K562 (cell line): Measurements from ENCODE around the gene DUSP19. TPM values are rescaled to one million over a fixed set of nuclear protein-coding genes. Genes with fewer than 3 reads are reported as not detected.

Experiments
- ATAC-seq: fragments of 200-7000 bp; cut with Tn5 transposase; 3 replicates; pipeline ENCODE4 v1.9.1; 2020; ENCODE audit warnings: moderate library complexity
- BruUV-seq: library from RNA; stranded (reverse); fragments of 400-500 nt; replicated peaks from 2 replicates; lab custom pipeline; 2021; lab: Mats Ljungman, UMichigan
- CTCF ChIA-PET: fragments of 300-600 bp; formaldehyde crosslinking; extraction: SDS; loops from one replicate; lab custom pipeline; 2021; ENCODE audit warnings: low intra/inter-chr PET ratio; lab: Yijun Ruan, JAX
- POLR2A ChIA-PET: fragments of 300-600, 350-650 bp; sonication (Branson Sonifier 250); formaldehyde crosslinking; extraction: SDS; loops from one replicate; lab custom pipeline; 2021; ENCODE audit warnings: antibody characterized with exemption, inconsistent platforms; lab: Yijun Ruan, JAX
- DNase-seq, 4 experiments: peaks; one replicate each; pipeline versions ENCODE4 v3.0.0 to v3.0.0-alpha.2; 2011 to 2018; ENCODE audit warnings: low spot score in 3 of 4, mixed read lengths in 3 of 4; ENCODE audit errors: extremely low read depth in 1 of 4
- FAIRE-seq: peaks from 2 replicates; lab custom pipeline; 2011; peaks lifted over from hg19 to GRCh38; lab: Jason Lieb, UNC
- H2AFZ ChIP-seq: 2 replicates; pipeline ENCODE4 v1.6.0; 2011; ENCODE audit warnings: low read depth, low read length, control low read depth, inconsistent platforms
- H3K27ac ChIP-seq: fragments of 200-600 bp; 3 replicates; pipeline ENCODE4 v1.8.0; 2011; ENCODE audit warnings: low read depth, mild to moderate bottlenecking, control low read depth, inconsistent platforms, low read length, moderate library complexity, mixed read lengths; ENCODE audit errors: extremely low read depth
- H3K27me3 ChIP-seq, 2 experiments: fragments of 300-600 bp in 1 of 2; 2 replicates in 1 of 2; 3 replicates in 1 of 2; pipeline versions ENCODE4 v1.6.0 to v1.8.0; 2011; ENCODE audit warnings: inconsistent platforms in 2 of 2, low read length in 2 of 2, mild to moderate bottlenecking in 1 of 2, mixed read lengths in 1 of 2, moderate library complexity in 1 of 2; ENCODE audit not compliant: control insufficient read depth in 2 of 2, insufficient read depth in 2 of 2
- H3K36me3 ChIP-seq: fragments of 300-600 bp; 3 replicates; pipeline ENCODE4 v1.8.0; 2011; ENCODE audit warnings: mild to moderate bottlenecking, low read length, inconsistent platforms; ENCODE audit not compliant: control insufficient read depth, insufficient read depth
- H3K4me1 ChIP-seq, 2 experiments: fragments of 200-600 bp in 1 of 2; replicated peaks in 1 of 2; 2 replicates in 1 of 2; 3 replicates in 1 of 2; pipeline versions ENCODE4 v1.5.1 to v1.8.0; 2011; ENCODE audit warnings: inconsistent platforms in 2 of 2, low read length in 2 of 2, mild to moderate bottlenecking in 1 of 2, mixed read lengths in 1 of 2, moderate library complexity in 1 of 2; ENCODE audit not compliant: control insufficient read depth in 2 of 2, insufficient read depth in 2 of 2
- H3K4me2 ChIP-seq: 2 replicates; pipeline ENCODE4 v1.6.1; 2011; ENCODE audit warnings: low read length, control low read depth, inconsistent platforms, mixed read lengths; ENCODE audit not compliant: insufficient read depth
- H3K4me3 ChIP-seq: fragments of 200-600 bp; sonication (generic), shearing (Covaris generic); 2 replicates; pipeline ENCODE4 v1.5.1; 2016; ENCODE audit warnings: control low read depth, inconsistent platforms
- H3K79me2 ChIP-seq: fragments of 200-600 bp; 3 replicates; pipeline ENCODE4 v1.8.0; 2011; ENCODE audit warnings: low read length, inconsistent platforms; ENCODE audit not compliant: control insufficient read depth, insufficient read depth
- H3K9ac ChIP-seq, 2 experiments: 2 replicates each; pipeline versions ENCODE4 v1.6.0 to v1.6.1; 2011; ENCODE audit warnings: low read depth in 2 of 2, low read length in 2 of 2, control low read depth in 1 of 2, inconsistent platforms in 1 of 2, mild to moderate bottlenecking in 1 of 2, mixed read lengths in 1 of 2; ENCODE audit not compliant: insufficient read depth in 1 of 2
- H3K9me1 ChIP-seq: one replicate; pipeline ENCODE4 v1.6.0; 2011; ENCODE audit warnings: inconsistent platforms, mild to moderate bottlenecking, low read length, moderate library complexity; ENCODE audit not compliant: control insufficient read depth, insufficient read depth
- H3K9me3 ChIP-seq: replicated peaks from 2 replicates; pipeline ENCODE4 v1.5.1; 2011; ENCODE audit warnings: low read depth, low read length, inconsistent platforms; ENCODE audit not compliant: control insufficient read depth, insufficient read depth
- H4K20me1 ChIP-seq: replicated peaks from 2 replicates; pipeline ENCODE4 v1.6.1; 2011; ENCODE audit warnings: low read length, inconsistent platforms, mixed read lengths; ENCODE audit not compliant: control insufficient read depth, insufficient read depth
- CTCF ChIP-seq, 3 experiments: IDR thresholded peaks in 2 of 3; conservative IDR thresholded peaks in 1 of 3; 2 replicates each; pipeline ENCODE4 v1.5.1; 2011 to 2012; ENCODE audit warnings: low read length in 3 of 3, mild to moderate bottlenecking in 3 of 3, control low read depth in 2 of 3, improper control_type of control experiment in 1 of 3, inconsistent platforms in 1 of 3, low read depth in 1 of 3, mixed read lengths in 1 of 3, moderate library complexity in 1 of 3; ENCODE audit not compliant: insufficient read depth in 2 of 3
- E2F6 ChIP-seq, 2 experiments: IDR thresholded peaks; 2 replicates each; pipeline ENCODE4 v1.6.1; 2011; ENCODE audit warnings: borderline replicate concordance in 1 of 2, control low read depth in 1 of 2, low read depth in 1 of 2, low read length in 1 of 2, mild to moderate bottlenecking in 1 of 2, mixed read lengths in 1 of 2, moderate library complexity in 1 of 2; ENCODE audit not compliant: insufficient read depth in 1 of 2, insufficient read length in 1 of 2, poor library complexity in 1 of 2, severe bottlenecking in 1 of 2; ENCODE audit errors: extremely low read depth in 1 of 2
- FOXP1 ChIP-seq: sonication (generic); formaldehyde crosslinking; IDR thresholded peaks from 2 replicates; pipeline ENCODE4 v1.8.0; 2022; ENCODE audit warnings: mild to moderate bottlenecking, missing genetic modification reagents
- LEF1 ChIP-seq: fragments of 450-650 bp; IDR thresholded peaks from 2 replicates; pipeline ENCODE4 v1.6.1; 2016; ENCODE audit warnings: mild to moderate bottlenecking
- NFE2 ChIP-seq: IDR thresholded peaks from 2 replicates; pipeline ENCODE4 v1.6.1; 2014; ENCODE audit warnings: antibody characterized with exemption, low read depth
- PBX2 ChIP-seq, 2 experiments: IDR thresholded peaks in 1 of 2; conservative IDR thresholded peaks in 1 of 2; 2 replicates each; pipeline ENCODE4 v1.6.1; 2016; ENCODE audit warnings: low read depth in 2 of 2, mild to moderate bottlenecking in 1 of 2, missing compliant biosample characterization in 1 of 2, missing genetic modification characterization in 1 of 2, moderate library complexity in 1 of 2
- PRPF4 ChIP-seq: fragments of 200-400 bp; formaldehyde crosslinking; IDR thresholded peaks from one replicate; pipeline ENCODE4 v1.6.1; 2017; ENCODE audit warnings: low read length, low read depth, mild to moderate bottlenecking; ENCODE audit not compliant: insufficient read depth, poor library complexity, severe bottlenecking
- RAD21 ChIP-seq, 2 experiments: fragments of 250-450 bp in 1 of 2; fragments of 450-650 bp in 1 of 2; sonication (Bioruptor Pico) in 1 of 2; formaldehyde crosslinking in 1 of 2; IDR thresholded peaks in 1 of 2; conservative IDR thresholded peaks in 1 of 2; 2 replicates each; pipeline versions ENCODE4 v1.4.0 to v1.8.0; 2020 to 2022; ENCODE audit warnings: mild to moderate bottlenecking in 2 of 2, moderate library complexity in 1 of 2
- TRIM24 ChIP-seq, 2 experiments: fragments of 450-650 bp; IDR thresholded peaks; 2 replicates each; pipeline ENCODE4 v1.6.1; 2016
- ZNF143 ChIP-seq: sonication (generic); formaldehyde crosslinking; IDR thresholded peaks from 2 replicates; pipeline ENCODE4 v1.9.0; 2022; ENCODE audit warnings: mild to moderate bottlenecking, missing genetic modification reagents
- ZNF239 ChIP-seq: fragments of 250-450 bp; sonication (Bioruptor Pico); IDR thresholded peaks from 2 replicates; pipeline ENCODE4 v1.4.0; 2020; ENCODE audit warnings: mild to moderate bottlenecking
- WGBS: fragments of 100-300 bp; shearing (Covaris generic); methylation state at CpG from one replicate; pipeline ENCODE4 v1.1.6; 2016; ENCODE audit warnings: low coverage, mixed read lengths; ENCODE audit not compliant: insufficient coverage; ENCODE audit errors: missing lambda C conversion rate; 5-methylcytosine and 5-hydroxymethylcytosine counted together
- in situ Hi-C: fragments of 300-500 bp; cut with MboI; formaldehyde crosslinking; loops from 4 replicates; pipeline ENCODE4 v1.15.0; 2018; ENCODE audit warnings: inconsistent platforms, mixed read lengths
- intact Hi-C: fragments of 100-400 bp; cut with micrococcal nuclease; formaldehyde crosslinking; loops from 2 replicates; pipeline ENCODE4 v1.14.2; 2022
- polyA plus RNA-seq, 8 experiments: library from polyadenylated mRNA; depleted of rRNA in 4 of 8; stranded (reverse) in 5 of 8; unstranded in 3 of 8; fragments of >200 nt; fragmentation: Nextera tagmentation in 2 of 8; fragmentation: Illumina TruSeq in 1 of 8; extraction: Ambion mirVana in 2 of 8; extraction: Trizol in 1 of 8; gene quantifications; 2 replicates each; pipeline versions ENCODE4 v1.2.1 to v1.2.3, GENCODE V29; 2011 to 2014; ENCODE audit warnings: inconsistent platforms in 1 of 8, missing spikeins in 1 of 8
- total RNA-seq, 7 experiments: library from RNA; depleted of rRNA in 6 of 7; stranded (reverse); fragments of >200 nt in 6 of 7; fragmentation: Illumina TruSeq in 2 of 7; extraction: Trizol in 2 of 7; gene quantifications; 2 replicates each; pipeline versions ENCODE4 v1.2.1 to v1.2.3, GENCODE V29; 2011 to 2021; ENCODE audit warnings: low replicate concordance in 1 of 7

The DUSP19 gene
- total and polyA plus RNA-seq, 9 of the 15 experiments (the other 6 are each of a cell fraction or from before 2014, with no cell fraction given), result 1.6 to 6.3 (median 3.1) TPM

GRCh38 chr2:183093857-183094657 lies 15.5 kb downstream of the DUSP19 start (continued):
- TF ChIP-seq CTCF (IDR thresholded peaks at IDR 0.05 in 2 of 3, conservative IDR thresholded peaks at IDR 0.05 in 1 of 3; ENCODE audit: insufficient read depth in 2 of 3, low read depth in 1 of 3, low read length in 3 of 3), result peak in 1 of 3 experiments; percentile 31; a peak in 1 of 6 replicates
- TF ChIP-seq RAD21 (CRISPR knock-in tag; conservative IDR thresholded peaks at IDR 0.05 in 1 of 2, IDR thresholded peaks at IDR 0.05 in 1 of 2), result peak in 1 of 2 experiments; percentile 45; a peak in 2 of 4 replicates
- TF ChIP-seq, all 486 proteins: peak for 3

- Histone ChIP-seq H4K20me1 (no peaks in the 10 kb centered on the region), H3K9ac (no peak overlapping the region), H3K27ac (no peak overlapping the region), H3K79me2 (no peaks in the 10 kb centered on the region), H2AFZ (peak overlapping the region; percentile 56), H3K4me2 (no peak overlapping the region), H3K9me1 (no peaks in the 10 kb centered on the region), H3K4me3 (no peak overlapping the region), H3K36me3 (no peaks in the 10 kb centered on the region), H3K4me1 (no peaks in the 10 kb centered on the region; a peak in 2 of 5 replicates), H3K27me3 (no peaks in the 10 kb centered on the region), H3K9me3 (no peaks in the 10 kb centered on the region)
- intact Hi-C loops (no loop called here), in situ Hi-C loops (no loop called here)
- WGBS, result 52% methylated on average over 4 of the region's 4 CpGs
- ChIA-PET POLR2A (interaction anchor here (0.7 to 0.8 kb wide), 2 partner anchors 92 to 242 kb away, joined by 3 read pairs; no protein-coding TSS in a partner anchor), CTCF (no interaction called here)
- ATAC-seq, result peak; percentile 63
- BruUV-seq, result no TSS peak
- no peak for FAIRE-seq
- DNase-seq, result no peak
- TF ChIP-seq ZNF143 (no peak), LEF1 (no peak), PRPF4 (no peak), ZNF239 (CRISPR knock-in tag) (no peak), PBX2 (CRISPR knock-in tag; IDR thresholded peaks at IDR 0.05; ENCODE audit: low read depth) (no peak), PBX2 (tag; conservative IDR thresholded peaks at IDR 0.05; ENCODE audit: low read depth) (peak; percentile 54; the same call in 1 of the 2 replicates), E2F6 (IDR thresholded peaks at IDR 0.05; ENCODE audit: borderline replicate concordance in 1 of 2, extremely low read depth in 1 of 2, insufficient read depth in 1 of 2, insufficient read length in 1 of 2, low read depth in 1 of 2, low read length in 1 of 2, poor library complexity in 1 of 2, severe bottlenecking in 1 of 2) (no peak), TRIM24 (IDR thresholded peaks at IDR 0.05) (no peak), NFE2 (peak; percentile 78), FOXP1 (no peak)
Measured at GRCh38 chr2:183105402-183106134, 27.0 kb downstream of the DUSP19 start.
